ENCODE measurements around the gene GSK3A.

GSK3A gene

DNA sequence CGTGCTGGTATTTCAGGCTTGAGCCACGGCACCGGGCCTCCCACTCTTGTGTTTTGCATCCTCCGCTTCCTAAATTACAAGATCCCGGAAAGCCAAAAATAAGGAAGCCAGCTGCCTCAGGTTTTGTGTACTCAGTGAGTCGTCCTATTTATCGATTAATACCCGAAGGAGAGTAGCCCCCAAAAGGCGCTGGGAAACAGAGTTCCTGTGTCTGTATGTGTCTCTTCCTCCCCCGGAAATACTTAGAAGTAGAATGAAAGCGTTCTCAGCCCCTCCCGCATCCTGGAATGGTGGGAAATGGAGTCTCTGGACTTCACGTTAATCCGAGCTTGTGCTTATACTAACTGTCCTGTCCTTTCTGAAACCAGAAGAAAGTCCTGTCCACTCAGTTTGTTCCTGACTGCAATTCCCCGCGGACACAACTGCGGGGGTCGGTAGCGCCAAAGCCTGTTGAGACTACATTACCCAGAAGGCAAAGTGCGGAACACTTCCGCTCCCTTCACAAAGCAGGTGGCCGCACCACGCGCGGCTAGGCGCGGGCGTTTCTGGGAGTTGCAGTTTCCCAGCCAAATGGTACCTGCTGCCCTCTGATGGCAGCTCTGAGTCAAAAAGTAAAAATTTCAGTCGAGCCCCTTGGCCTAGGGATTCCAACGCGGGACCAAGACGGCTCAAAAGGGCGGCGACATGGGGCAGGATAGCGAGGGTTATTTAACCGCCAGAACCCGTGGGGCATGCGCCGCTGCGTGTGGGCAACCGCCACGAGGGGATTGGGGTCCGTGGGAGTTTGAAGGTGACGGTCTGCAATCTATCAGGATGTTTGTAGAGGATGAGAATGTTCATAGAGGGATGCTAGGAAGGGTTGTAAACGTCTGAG is 2.2 kb upstream of the GSK3A start:
- Histone ChIP-seq H2AFZ (ENCODE audit: low read length) (peak overlapping the region; percentile 80), H3K36me3 (replicated peaks; ENCODE audit: insufficient read depth, low read length) (no peaks in the 10 kb centered on the region), H3F3A (ENCODE audit: insufficient read depth, low read length) (peaks cover 21% of the 10 kb centered on the region), H4K20me1 (ENCODE audit: insufficient read depth, low read length) (no peaks in the 10 kb centered on the region), H3K4me1 (ENCODE audit: low read length) (peaks cover 9% of the 10 kb centered on the region), H3K9ac (ENCODE audit: low read length) (peak overlapping the region; percentile 68), H3K4me3 (ENCODE audit: low read length) (peak overlapping the region; percentile 74), H3K27me3 (replicated peaks; ENCODE audit: insufficient read depth, low read length) (no peaks in the 10 kb centered on the region), H3K9me2 (replicated peaks; ENCODE audit: insufficient read depth, low read length) (no peaks in the 10 kb centered on the region), H3K4me2 (ENCODE audit: low read depth, low read length) (peak overlapping the region; percentile 99), H3K9me3 (replicated peaks; ENCODE audit: insufficient read depth, low read length) (no peaks in the 10 kb centered on the region), H3K79me2 (ENCODE audit: low read length) (peaks cover 31% of the 10 kb centered on the region), H3K27ac (ENCODE audit: low read length) (peak overlapping the region; percentile 80; the same call in 1 of the 2 replicates)
- no peak for TF ChIP-seq EZH2 (optimal IDR thresholded peaks at IDR 0.05; ENCODE audit: low read depth, low read length)
- TF ChIP-seq EZH2phosphoT487 (IDR thresholded peaks at IDR 0.05; ENCODE audit: low read length), result no peak
- TF ChIP-seq, protein P1, sequence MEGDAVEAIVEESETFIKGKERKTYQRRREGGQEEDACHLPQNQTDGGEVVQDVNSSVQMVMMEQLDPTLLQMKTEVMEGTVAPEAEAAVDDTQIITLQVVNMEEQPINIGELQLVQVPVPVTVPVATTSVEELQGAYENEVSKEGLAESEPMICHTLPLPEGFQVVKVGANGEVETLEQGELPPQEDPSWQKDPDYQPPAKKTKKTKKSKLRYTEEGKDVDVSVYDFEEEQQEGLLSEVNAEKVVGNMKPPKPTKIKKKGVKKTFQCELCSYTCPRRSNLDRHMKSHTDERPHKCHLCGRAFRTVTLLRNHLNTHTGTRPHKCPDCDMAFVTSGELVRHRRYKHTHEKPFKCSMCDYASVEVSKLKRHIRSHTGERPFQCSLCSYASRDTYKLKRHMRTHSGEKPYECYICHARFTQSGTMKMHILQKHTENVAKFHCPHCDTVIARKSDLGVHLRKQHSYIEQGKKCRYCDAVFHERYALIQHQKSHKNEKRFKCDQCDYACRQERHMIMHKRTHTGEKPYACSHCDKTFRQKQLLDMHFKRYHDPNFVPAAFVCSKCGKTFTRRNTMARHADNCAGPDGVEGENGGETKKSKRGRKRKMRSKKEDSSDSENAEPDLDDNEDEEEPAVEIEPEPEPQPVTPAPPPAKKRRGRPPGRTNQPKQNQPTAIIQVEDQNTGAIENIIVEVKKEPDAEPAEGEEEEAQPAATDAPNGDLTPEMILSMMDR (IDR thresholded peaks at IDR 0.05; ENCODE audit: low read length), result peak; percentile 68
- DNase-seq, result peak; percentile 96

DNA sequence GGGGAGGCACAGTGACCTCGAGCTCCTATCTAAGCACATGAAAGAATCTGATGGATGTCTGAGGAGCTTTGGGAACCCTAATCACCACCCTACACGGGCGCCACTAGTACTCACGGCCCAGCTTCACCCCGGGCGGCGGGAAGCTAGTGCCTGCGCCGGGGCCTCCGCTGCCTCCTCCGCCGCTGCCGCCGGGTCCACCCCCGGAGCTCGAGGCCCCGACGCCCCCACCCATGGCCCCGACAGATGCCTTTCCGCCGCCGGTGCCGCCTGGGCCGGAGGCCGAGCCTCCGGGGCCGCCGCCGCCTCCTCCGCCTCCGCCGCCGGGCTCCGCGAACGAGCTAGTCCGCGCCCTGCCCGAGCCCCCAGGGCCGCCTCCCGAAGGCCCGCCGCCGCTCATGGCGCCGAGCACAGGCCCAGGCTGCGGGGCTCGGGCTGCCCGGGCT is 312 bp downstream of the GSK3A start:
- Histone ChIP-seq H4K20me1 (ENCODE audit: insufficient read depth, low read length) (no peaks in the 10 kb centered on the region), H3K36me3 (replicated peaks; ENCODE audit: insufficient read depth, low read length) (no peaks in the 10 kb centered on the region), H3K9ac (ENCODE audit: low read length) (peak overlapping the region; percentile 81), H2AFZ (ENCODE audit: low read length) (0 out of 2 replicates have a peak overlapping the region, but pooled peaks have one; percentile 9), H3K27me3 (replicated peaks; ENCODE audit: insufficient read depth, low read length) (no peaks in the 10 kb centered on the region), H3K27ac (ENCODE audit: low read length) (peak overlapping the region; percentile 13; the same call in 1 of the 2 replicates), H3K4me3 (ENCODE audit: low read length) (peak overlapping the region; percentile 93), H3K4me1 (ENCODE audit: low read length) (peaks cover 9% of the 10 kb centered on the region), H3K9me2 (replicated peaks; ENCODE audit: insufficient read depth, low read length) (no peaks in the 10 kb centered on the region), H3F3A (ENCODE audit: insufficient read depth, low read length) (peaks cover 21% of the 10 kb centered on the region), H3K4me2 (ENCODE audit: low read depth, low read length) (peak overlapping the region; percentile 91), H3K9me3 (replicated peaks; ENCODE audit: insufficient read depth, low read length) (no peaks in the 10 kb centered on the region), H3K79me2 (ENCODE audit: low read length) (peaks cover 48% of the 10 kb centered on the region)
- DNase-seq, result peak; percentile 18
- TF ChIP-seq EZH2 (optimal IDR thresholded peaks at IDR 0.05; ENCODE audit: low read depth, low read length) (no peak), EZH2phosphoT487 (IDR thresholded peaks at IDR 0.05; ENCODE audit: low read length) (no peak)
- TF ChIP-seq, protein P1 (IDR thresholded peaks at IDR 0.05; ENCODE audit: low read length), result no peak

DNA sequence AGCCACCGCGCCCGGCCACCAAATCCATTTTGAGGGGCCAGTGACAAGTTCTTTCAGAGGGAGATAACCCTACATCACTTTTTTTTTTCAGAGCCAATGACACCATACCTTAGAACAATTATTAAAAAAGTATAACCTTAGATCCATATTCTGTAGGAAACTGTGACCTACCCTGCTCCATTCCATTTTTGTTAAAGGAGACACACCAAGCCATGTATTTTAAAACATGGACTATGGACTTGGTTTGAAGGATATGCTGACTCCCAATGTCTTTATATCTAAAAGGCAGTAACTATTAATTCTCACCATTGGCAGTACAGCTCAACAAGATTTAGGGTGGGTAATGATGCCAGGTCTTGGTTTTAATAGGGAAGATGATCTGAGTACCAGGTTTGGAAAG is 1.1 kb downstream of the GSK3A start:
- Histone ChIP-seq H3K9ac (ENCODE audit: low read length) (peak overlapping the region; percentile 81), H3K4me1 (ENCODE audit: low read length) (peaks cover 9% of the 10 kb centered on the region), H3K27me3 (replicated peaks; ENCODE audit: insufficient read depth, low read length) (no peaks in the 10 kb centered on the region), H3K36me3 (replicated peaks; ENCODE audit: insufficient read depth, low read length) (no peaks in the 10 kb centered on the region), H3K79me2 (ENCODE audit: low read length) (peaks cover 48% of the 10 kb centered on the region), H4K20me1 (ENCODE audit: insufficient read depth, low read length) (no peaks in the 10 kb centered on the region), H3F3A (ENCODE audit: insufficient read depth, low read length) (peaks cover 16% of the 10 kb centered on the region), H2AFZ (ENCODE audit: low read length) (no peak overlapping the region), H3K4me3 (ENCODE audit: low read length) (peak overlapping the region; percentile 93), H3K27ac (ENCODE audit: low read length) (no peak overlapping the region), H3K9me3 (replicated peaks; ENCODE audit: insufficient read depth, low read length) (no peaks in the 10 kb centered on the region), H3K4me2 (ENCODE audit: low read depth, low read length) (peak overlapping the region; percentile 91), H3K9me2 (replicated peaks; ENCODE audit: insufficient read depth, low read length) (no peaks in the 10 kb centered on the region)
- TF ChIP-seq EZH2 (optimal IDR thresholded peaks at IDR 0.05; ENCODE audit: low read depth, low read length), result no peak
- no peak for TF ChIP-seq EZH2phosphoT487 (IDR thresholded peaks at IDR 0.05; ENCODE audit: low read length)
- TF ChIP-seq, protein P1 (IDR thresholded peaks at IDR 0.05; ENCODE audit: low read length), result no peak
- no peak for DNase-seq

Measured in MM.1S (cell line).